GM21360 (cell line): ENCODE measurements around the gene GFOD1.

Experiments used
- ATAC-seq: cut with Tn5 transposase; IDR thresholded peaks from one replicate; pipeline ENCODE4 v1.9.1; 2021; ENCODE audit warnings: mild to moderate bottlenecking, moderate library complexity; ENCODE audit not compliant: unreplicated experiment

Gene GFOD1

DNA sequence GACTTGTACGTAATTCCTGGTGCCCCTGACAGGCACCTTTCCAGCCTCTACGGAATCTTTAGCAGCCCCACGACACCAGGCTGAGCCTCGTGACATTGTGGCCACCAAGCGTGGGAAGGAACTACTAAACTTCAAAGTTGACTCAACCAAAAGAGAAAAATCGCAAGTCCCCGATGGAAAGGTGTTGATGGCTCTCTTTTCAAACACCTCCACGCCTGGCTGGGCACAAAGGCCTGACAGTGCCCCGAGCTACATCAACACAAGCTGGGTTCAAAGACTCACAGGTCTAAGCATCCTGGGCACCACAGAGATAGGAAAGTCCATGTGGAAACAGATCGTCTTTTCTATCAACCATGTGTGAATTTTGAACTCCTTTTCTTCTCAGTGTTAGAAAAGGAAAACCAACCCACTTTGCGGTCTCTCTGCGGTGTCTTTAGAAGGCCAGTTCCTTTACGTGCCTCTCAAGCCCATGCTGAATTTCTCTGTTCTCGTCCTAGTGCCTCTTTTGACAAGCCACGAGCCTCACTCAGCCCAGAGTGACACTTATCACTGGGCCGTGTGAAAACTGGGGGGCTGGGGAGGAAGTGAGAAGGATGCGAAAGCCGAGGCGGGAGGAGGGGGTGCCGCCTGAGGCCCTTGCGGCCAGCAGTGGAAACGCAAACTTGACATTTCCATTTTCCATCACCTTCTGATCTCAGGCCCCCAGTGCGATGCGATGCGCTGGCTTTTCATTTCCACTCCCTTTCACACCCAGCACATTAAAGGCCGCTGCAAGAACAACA lies 59.4 kb downstream of the GFOD1 start:
- peak; percentile 60 for ATAC-seq

GRCh38 chr6:13427316-13427715 lies 60.1 kb downstream of the GFOD1 start:
- no peak for ATAC-seq

DNA sequence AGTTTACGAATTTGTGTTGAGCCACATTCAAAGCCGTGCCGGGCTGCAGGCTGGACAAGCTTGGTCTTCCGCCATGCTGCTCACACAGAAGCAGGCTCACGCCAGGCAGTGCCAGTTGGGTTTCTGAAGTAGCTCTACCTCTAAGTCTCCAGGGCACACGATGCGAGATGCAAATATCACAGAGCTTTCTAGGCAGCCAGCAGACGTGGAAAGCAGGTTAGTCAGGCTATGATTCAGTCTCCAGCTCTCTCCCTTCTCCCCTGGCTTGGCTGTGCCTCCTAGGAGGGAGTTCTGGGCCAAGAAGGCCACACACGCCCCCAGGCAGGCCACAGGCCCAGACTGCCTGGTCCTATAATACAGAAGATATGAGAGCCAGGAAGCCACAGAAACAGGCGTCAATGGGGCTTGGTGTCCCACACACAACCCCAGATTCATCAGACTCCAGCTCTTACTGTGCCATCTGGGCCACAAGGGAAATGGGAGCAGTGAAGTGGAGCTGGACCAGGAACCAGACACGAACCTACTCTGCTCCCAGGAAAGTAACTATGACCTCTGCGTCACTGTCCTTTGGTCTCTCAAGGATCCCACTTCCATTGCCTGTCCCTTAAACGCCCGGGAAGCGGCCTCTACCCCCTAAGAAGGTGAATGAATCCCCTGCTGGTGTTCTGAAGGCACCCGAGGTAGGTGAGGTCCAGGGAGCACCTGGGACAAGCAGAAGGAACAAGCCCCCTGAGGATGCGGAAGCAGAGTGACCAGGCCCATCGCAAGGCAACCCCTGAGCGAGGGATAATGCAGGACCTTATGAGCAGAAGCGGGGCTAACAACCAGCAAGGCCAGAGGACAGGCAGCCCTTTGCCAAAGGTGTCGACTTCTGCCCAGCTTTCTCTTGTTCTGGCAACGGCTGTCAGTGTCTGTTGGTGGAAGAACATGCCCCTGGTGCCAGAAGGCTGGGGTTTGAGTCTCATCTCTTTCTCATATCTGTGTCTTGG lies 61.2 kb downstream of the GFOD1 start:
- ATAC-seq = no peak

GRCh38 chr6:13425270-13425873 lies 62.0 kb downstream of the GFOD1 start:
- ATAC-seq = no peak

DNA sequence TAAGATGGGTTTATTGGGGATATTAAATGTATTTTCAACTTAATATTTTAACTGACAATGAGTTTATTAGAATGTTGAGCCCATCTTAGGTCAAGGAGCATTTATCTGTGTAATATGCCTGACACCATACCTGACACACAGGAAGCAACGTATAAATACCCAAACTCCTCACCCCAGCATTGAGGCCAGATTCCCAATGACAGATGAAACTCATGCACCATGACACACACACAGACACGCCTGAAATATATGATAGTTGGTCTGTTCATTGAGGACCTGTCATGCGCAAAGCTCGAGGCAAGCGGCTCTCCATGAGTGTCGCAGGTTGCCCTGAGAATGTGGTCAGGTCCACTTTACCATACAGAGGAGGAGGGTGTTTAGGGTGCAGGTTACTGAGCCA lies 64.1 kb downstream of the GFOD1 start:
- no peak for ATAC-seq

GRCh38 chr6:13422681-13423221 lies 64.6 kb downstream of the GFOD1 start:
- ATAC-seq = no peak

DNA sequence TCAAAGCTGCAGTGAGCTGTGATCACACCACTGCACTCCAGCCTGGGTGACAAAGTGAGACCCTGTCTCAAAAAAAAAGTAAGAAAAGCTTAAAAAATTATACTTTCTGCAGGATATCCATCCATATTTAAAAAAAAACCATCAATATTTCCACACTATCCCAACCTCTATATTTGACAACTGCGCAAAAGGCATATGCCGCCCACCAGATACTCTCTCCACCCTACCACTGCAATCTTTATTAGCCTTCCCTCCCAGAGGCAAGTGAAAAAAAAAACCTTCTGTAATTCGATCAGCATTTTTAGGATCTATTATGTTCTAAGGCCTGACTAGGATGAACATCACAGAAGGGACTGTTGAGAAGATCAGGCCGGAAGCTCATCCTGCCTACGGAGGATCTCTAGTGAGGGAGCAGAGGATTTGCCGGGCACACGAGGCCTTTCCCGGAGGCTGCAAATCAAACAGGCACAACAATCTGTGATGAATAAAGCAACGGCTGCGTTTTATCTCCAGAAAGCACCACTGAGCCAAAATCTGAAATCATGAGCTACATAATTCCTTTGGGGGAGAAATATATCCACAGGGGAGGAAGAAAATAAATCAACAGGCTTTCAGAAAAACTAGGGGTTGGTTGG lies 65.9 kb downstream of the GFOD1 start:
- no peak for ATAC-seq

DNA sequence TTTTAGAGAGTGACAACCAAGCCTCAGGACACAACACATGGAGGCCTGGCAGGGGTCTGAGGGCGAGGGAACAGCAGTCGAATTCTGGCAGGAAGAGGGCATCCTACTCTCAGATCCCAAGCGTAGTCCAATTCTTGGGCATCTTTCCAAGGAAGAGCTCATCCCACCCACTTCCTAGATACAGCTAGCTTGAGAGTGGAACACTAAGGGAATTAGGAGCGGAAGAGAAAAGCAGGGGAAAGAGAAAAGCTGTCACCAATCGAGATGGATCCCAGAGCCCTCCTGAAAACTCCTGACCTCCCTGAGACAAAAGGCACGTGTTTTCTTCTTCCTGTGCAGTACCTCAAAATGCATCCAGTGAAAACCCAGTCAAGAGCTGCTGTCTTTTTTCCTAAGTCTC lies 67.1 kb downstream of the GFOD1 start:
- no peak for ATAC-seq

- ATAC-seq = no peak
Measured at GRCh38 chr6:13419422-13420195, 67.8 kb downstream of the GFOD1 start.

GRCh38 chr6:13418844-13419243 lies 68.6 kb downstream of the GFOD1 start:
- no peak for ATAC-seq

GRCh38 chr6:13417954-13418353 lies 69.4 kb downstream of the GFOD1 start:
- no peak for ATAC-seq

- no peak for ATAC-seq
Measured at GRCh38 chr6:13417431-13417830, 70.0 kb downstream of the GFOD1 start.

DNA sequence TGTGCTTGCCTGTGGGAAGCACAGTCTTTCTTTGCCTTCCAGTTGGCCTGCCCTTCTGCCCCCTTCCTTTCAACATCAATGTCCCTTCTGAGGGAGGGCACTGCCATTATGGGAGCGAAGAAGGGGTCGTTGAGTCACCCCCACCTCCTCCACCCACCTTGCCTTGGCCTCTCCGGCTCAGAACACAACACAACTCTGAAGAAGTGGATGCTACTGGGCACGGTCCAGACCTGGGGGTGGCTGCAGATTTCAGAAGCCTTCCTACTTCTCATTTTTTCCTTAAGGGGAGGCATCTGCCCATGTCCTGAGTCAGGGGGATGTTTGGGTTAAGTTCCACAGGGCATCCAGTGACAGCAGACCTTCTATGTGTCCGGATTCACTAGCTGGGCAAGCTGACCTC lies 72.1 kb downstream of the GFOD1 start:
- no peak for ATAC-seq

GRCh38 chr6:13413900-13414555 lies 73.4 kb downstream of the GFOD1 start:
- ATAC-seq = no peak

- no peak for ATAC-seq
Measured at GRCh38 chr6:13413466-13413862, 73.9 kb downstream of the GFOD1 start.

DNA sequence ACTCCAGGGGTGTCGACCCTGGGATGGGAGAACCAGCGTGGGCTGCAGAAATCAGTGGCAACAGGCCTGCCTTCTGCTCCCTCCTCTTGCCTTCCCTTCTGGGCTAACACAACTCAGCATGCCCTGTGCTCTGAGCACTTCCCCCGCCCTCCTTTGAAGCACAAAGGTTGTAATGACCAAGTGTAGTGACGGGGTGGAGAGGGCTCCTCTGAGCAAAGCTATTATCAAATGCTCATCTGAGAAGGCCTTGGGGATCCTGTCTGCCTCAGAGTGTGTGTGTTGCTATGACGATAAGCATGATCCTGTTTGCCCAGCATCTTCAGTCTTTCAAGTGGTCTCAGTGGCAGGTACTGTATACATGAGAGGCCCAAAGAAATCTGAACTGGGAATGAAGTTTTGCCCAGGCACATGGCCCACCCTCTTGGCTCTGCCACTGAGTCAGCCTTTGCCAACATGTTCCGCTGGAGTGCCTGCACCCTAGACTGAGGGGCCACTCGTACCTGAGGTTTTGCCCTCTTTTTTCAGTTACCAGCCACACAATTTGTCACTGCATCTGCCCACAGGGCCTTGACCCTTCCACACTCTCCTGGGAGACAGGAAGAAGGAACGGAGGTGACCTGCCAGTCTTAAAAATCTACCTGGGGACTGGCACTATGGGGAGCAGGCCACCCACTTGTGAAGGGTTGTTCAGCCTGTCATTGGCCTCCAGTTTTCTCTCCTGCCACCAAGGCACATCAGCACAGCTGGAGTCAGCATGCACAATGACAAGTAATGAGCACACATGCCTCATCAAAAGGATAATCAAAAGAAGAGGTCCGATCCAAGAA lies 74.5 kb downstream of the GFOD1 start:
- no peak for ATAC-seq

GRCh38 chr6:13412211-13412610 lies 75.2 kb downstream of the GFOD1 start:
- ATAC-seq = no peak

DNA sequence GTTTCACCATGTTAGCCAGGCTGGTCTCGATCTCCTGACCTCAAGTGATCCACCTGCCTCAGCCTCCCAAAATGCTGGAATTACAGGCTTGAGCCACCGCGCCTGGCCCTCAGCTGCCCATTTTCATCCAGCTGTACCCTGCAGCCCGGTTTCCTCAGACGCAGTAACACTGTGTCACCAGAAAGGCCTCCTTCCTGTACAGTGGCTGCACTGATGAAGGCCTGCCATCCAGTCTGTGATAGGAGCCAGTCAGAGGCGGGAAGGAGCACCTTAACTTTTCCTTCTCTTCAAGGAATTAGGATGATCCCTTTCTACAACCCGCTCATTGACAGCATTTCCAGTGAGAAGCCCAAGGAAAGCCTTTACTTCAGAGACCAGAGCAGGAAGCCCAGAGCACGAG lies 75.9 kb downstream of the GFOD1 start:
- ATAC-seq = no peak

DNA sequence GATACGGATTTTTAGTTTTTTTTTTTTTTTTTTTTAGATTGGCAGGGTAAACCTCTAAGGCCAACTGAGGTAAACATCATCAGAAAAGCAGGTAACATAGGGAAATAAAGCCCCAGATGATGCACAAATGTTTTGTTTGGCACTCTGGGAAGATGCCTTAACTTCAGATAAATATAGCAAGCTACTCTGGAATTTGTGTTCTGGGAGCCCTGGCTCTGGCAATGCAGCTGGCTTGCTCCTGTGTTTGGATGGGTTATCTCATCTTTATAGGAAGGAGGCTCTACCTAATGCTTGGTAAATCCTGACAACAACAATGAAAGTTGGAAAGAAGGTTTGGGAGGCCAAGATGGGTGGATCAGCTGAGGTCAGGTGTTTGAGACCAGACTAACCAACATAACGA lies 77.4 kb downstream of the GFOD1 start:
- no peak for ATAC-seq
